WERI-Rb-1 (cell line): ENCODE data around the gene USP14.

ENCODE experiments used
- DNase-seq: peaks from one replicate; pipeline ENCODE4 v3.0.0-alpha.2; 2020
- H3K27ac ChIP-seq: fragments of 250-450 bp; sonication (Bioruptor Pico); 2 replicates; pipeline ENCODE4 v1.5.1; 2020; ENCODE audit warnings: mild to moderate bottlenecking, moderate library complexity
- H3K27me3 ChIP-seq: fragments of 250-450 bp; sonication (Bioruptor Pico); 2 replicates; pipeline ENCODE4 v1.5.1; 2021; ENCODE audit warnings: mild to moderate bottlenecking, low read depth, moderate library complexity; ENCODE audit not compliant: insufficient read depth, severe bottlenecking
- H3K36me3 ChIP-seq: fragments of 250-450 bp; sonication (Bioruptor Pico); 2 replicates; pipeline ENCODE4 v1.5.1; 2020; ENCODE audit warnings: mild to moderate bottlenecking, moderate library complexity
- H3K4me3 ChIP-seq: 2 replicates; pipeline ENCODE4 v1.5.1; 2011; ENCODE audit warnings: low read depth, mild to moderate bottlenecking, control low read depth, low read length
- H3K9me3 ChIP-seq: fragments of 250-450 bp; sonication (Bioruptor Pico); 2 replicates; pipeline ENCODE4 v1.5.1; 2021; ENCODE audit warnings: mild to moderate bottlenecking, moderate library complexity; ENCODE audit not compliant: severe bottlenecking
- TF ChIP-seq, protein P1 (sequence below): IDR thresholded peaks from 2 replicates; pipeline ENCODE4 v1.5.1; 2011; ENCODE audit warnings: low read depth, mild to moderate bottlenecking, control low read depth, inconsistent platforms, low read length

Gene USP14

DNA sequence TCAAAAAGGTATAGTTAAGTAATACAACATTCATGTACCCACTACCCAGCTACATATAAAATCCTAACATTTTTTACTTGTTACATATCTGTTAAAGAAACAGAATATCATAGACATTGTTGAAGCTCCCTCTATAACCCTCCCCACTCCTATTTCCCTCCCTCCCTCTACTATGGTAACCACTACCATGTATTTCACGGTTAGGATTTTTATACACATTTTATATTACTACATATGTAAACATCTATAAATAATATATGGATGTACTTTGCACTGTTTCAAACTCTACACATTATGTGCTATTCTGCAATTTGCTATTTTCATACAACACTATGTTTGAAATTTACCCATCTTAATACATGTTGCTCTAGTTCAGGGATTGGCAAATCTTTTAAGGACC lies 73.2 kb downstream of the USP14 start:
- DNase-seq: no peak
- H3K27ac ChIP-seq: no peak overlapping the region
- no peak overlapping the region for H3K4me3 ChIP-seq
- H3K27me3 ChIP-seq: no peaks in the 10 kb centered on the region
- peaks cover 33% of the 10 kb centered on the region for H3K36me3 ChIP-seq
- H3K9me3 ChIP-seq: no peaks in the 10 kb centered on the region
- TF ChIP-seq, protein P1, sequence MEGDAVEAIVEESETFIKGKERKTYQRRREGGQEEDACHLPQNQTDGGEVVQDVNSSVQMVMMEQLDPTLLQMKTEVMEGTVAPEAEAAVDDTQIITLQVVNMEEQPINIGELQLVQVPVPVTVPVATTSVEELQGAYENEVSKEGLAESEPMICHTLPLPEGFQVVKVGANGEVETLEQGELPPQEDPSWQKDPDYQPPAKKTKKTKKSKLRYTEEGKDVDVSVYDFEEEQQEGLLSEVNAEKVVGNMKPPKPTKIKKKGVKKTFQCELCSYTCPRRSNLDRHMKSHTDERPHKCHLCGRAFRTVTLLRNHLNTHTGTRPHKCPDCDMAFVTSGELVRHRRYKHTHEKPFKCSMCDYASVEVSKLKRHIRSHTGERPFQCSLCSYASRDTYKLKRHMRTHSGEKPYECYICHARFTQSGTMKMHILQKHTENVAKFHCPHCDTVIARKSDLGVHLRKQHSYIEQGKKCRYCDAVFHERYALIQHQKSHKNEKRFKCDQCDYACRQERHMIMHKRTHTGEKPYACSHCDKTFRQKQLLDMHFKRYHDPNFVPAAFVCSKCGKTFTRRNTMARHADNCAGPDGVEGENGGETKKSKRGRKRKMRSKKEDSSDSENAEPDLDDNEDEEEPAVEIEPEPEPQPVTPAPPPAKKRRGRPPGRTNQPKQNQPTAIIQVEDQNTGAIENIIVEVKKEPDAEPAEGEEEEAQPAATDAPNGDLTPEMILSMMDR: no peak

DNA sequence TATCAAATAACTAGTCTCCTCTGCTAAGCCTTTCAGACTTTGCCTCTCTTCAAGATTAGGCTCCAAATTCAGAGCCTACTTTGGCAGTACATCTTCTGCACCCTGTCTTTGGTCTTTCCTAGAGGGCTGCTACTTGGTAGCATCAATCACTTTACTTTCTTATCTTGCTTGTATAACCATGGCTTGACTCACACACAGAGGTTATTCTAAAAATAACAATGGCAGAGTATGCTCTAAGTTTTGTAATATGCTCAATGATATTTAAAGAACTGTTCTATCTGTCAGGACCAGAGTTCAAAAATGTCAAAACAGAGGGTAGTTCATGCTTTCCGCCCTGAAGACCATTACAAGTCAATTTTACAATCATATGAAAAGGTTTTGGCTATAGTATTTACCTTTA lies 81.8 kb downstream of the USP14 start:
- TF ChIP-seq, protein P1: no peak
- no peaks in the 10 kb centered on the region for H3K27me3 ChIP-seq
- DNase-seq: no peak
- H3K9me3 ChIP-seq: no peaks in the 10 kb centered on the region
- H3K36me3 ChIP-seq: peaks cover 50% of the 10 kb centered on the region
- H3K4me3 ChIP-seq: no peak overlapping the region
- no peak overlapping the region for H3K27ac ChIP-seq

DNA sequence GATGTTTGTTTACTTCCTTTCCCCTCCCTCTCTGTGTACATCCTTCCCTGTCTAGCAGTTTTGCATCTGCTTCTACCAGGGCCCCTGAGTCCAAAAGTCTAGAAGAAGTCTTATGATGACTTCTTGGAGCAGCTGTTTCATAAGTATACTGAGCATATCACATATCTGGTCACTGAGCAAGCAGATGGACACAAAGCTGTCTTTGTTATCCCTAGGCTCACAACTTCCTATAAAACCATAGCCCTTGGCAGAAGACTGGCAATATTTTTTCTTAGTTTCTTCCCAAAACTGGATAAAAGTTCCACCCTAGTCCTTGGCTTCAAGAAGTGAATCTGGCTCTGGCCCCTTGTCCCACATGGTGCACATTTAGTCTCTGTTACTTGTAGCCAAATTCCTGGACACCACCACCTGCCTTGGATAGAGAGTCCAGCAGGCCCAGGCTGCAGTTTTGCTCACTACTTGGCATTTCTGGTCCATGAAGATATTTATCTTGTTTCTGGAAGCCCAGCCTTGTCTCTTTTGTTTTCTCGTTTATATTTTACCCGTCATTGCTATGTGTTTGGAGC lies 87.0 kb downstream of the USP14 start:
- TF ChIP-seq, protein P1: no peak
- Histone ChIP-seq H3K9me3 (no peaks in the 10 kb centered on the region), H3K27ac (no peak overlapping the region), H3K4me3 (no peak overlapping the region), H3K27me3 (no peaks in the 10 kb centered on the region), H3K36me3 (peaks cover 83% of the 10 kb centered on the region)
- no peak for DNase-seq

DNA sequence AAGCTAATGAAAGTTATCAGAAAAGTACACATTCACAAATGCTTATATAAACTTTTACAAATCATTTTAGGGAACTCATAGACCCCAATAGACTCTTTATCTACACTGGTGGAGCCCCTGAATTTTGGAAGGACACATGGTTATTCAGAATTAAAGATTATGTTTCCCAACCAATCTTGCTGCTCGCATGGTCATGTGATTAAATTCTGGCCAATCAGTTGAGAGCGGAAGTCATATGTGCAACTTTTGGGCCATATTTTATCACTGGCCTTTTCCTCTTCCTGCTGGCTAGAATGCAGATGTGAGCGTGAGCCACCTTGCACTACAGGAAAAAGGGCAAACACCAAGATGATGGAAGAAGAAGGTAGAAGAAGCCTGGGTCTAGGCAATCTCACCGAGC lies 89.7 kb downstream of the USP14 start:
- TF ChIP-seq, protein P1: no peak
- no peak for DNase-seq
- Histone ChIP-seq H3K27me3 (no peaks in the 10 kb centered on the region), H3K9me3 (no peaks in the 10 kb centered on the region), H3K27ac (no peak overlapping the region), H3K4me3 (no peak overlapping the region), H3K36me3 (peaks cover 84% of the 10 kb centered on the region)

DNA sequence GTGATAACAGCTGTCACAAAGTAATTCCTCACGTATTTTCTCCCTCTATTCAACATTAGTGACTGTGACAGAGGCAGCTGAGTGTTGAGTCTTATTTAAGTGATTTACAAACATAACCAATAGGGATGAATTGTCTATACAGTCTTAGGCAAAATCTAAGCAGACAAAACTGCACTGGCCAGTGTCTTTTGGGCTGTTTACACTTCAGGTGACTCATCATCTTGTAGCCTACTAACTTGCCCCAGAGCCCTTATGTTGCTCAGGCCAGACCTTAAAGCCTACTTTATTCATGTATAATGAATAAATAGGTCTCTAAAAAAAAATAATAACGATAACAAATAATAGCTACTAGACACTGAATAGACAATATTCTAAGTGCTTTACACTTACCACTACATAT lies 92.3 kb downstream of the USP14 start:
- H3K9me3 ChIP-seq: no peaks in the 10 kb centered on the region
- no peak overlapping the region for H3K4me3 ChIP-seq
- peak; percentile 31 for DNase-seq
- TF ChIP-seq, protein P1: no peak
- no peaks in the 10 kb centered on the region for H3K27me3 ChIP-seq
- peaks cover 82% of the 10 kb centered on the region for H3K36me3 ChIP-seq
- H3K27ac ChIP-seq: peak overlapping the region; percentile 66

DNA sequence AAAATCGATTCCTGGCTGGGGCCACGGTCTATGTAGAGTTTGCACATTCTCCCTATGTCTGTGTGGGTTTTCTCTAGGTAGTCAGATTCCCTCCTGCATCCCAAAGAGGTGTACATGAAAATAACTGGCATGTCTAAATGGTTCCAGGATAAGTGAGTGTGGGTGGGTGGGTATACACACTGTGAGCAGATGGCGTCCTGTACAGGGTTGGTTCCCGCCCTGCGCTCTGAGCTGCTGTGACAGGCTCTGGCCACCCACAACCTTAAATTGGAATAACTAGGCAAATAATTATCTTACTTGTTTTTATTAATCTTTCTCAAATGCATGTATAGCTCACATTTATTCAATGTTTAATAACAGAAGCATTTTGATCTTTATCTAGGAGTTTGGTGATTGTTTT lies 93.2 kb downstream of the USP14 start:
- H3K4me3 ChIP-seq: no peak overlapping the region
- H3K9me3 ChIP-seq: no peaks in the 10 kb centered on the region
- H3K27me3 ChIP-seq: no peaks in the 10 kb centered on the region
- TF ChIP-seq, protein P1: no peak
- H3K36me3 ChIP-seq: peaks cover 84% of the 10 kb centered on the region
- DNase-seq: peak; percentile 13
- peak overlapping the region; percentile 66 for H3K27ac ChIP-seq
